OCI-M2 (cell line): ENCODE measurements around the gene HJURP.

Experiments used
- DNase-seq: peaks from one replicate; lab custom pipeline; 2025; ENCODE audit not compliant: unreplicated experiment; lab: John Stamatoyannopoulos, UW

HJURP gene

GRCh38 chr2:233794128-233794658 lies 60.1 kb downstream of the HJURP start:
- DNase-seq, result no peak

GRCh38 chr2:233793465-233794127 lies 60.7 kb downstream of the HJURP start:
- no peak for DNase-seq

- DNase-seq, result no peak
Measured at GRCh38 chr2:233792720-233793119, 61.6 kb downstream of the HJURP start.

GRCh38 chr2:233791883-233792329 lies 62.4 kb downstream of the HJURP start:
- no peak for DNase-seq

GRCh38 chr2:233791151-233791882 lies 63.0 kb downstream of the HJURP start:
- no peak for DNase-seq

GRCh38 chr2:233789554-233789953 lies 64.8 kb downstream of the HJURP start:
- DNase-seq, result no peak
